GM12873 (cell line): ENCODE results near the gene MRPS15.

Experiments used
- TF ChIP-seq, protein P1 (sequence below): IDR thresholded peaks from 2 replicates; pipeline ENCODE4 v1.5.1; 2012; ENCODE audit warnings: low read depth, mild to moderate bottlenecking, moderate library complexity, low read length, control low read depth; ENCODE audit not compliant: insufficient read depth; ENCODE audit errors: missing control alignments

The MRPS15 gene

GRCh38 chr1:36503733-36504132 lies 39.5 kb upstream of the MRPS15 start:
- TF ChIP-seq, protein P1, sequence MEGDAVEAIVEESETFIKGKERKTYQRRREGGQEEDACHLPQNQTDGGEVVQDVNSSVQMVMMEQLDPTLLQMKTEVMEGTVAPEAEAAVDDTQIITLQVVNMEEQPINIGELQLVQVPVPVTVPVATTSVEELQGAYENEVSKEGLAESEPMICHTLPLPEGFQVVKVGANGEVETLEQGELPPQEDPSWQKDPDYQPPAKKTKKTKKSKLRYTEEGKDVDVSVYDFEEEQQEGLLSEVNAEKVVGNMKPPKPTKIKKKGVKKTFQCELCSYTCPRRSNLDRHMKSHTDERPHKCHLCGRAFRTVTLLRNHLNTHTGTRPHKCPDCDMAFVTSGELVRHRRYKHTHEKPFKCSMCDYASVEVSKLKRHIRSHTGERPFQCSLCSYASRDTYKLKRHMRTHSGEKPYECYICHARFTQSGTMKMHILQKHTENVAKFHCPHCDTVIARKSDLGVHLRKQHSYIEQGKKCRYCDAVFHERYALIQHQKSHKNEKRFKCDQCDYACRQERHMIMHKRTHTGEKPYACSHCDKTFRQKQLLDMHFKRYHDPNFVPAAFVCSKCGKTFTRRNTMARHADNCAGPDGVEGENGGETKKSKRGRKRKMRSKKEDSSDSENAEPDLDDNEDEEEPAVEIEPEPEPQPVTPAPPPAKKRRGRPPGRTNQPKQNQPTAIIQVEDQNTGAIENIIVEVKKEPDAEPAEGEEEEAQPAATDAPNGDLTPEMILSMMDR = no peak

DNA sequence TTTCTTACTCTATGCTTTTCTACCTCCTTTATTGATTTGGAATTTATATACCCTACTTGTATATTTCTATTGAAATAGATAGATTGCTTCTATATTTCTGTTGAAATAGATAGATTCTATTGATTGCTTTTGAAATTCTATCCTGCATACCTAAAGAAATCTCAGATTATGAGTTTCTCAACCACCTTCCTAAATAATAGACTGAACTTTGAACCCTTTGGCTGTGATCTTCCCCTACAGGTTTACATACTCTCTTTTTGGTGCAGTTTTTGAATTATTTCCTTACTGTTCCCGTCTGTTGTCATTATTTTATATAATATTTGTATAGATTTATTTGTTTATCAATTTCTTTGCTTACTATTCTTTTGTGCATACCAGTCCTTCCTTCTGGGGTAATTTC lies 39.0 kb upstream of the MRPS15 start:
- TF ChIP-seq, protein P1 = no peak

GRCh38 chr1:36502616-36503015 lies 38.4 kb upstream of the MRPS15 start:
- TF ChIP-seq, protein P1 = no peak

DNA sequence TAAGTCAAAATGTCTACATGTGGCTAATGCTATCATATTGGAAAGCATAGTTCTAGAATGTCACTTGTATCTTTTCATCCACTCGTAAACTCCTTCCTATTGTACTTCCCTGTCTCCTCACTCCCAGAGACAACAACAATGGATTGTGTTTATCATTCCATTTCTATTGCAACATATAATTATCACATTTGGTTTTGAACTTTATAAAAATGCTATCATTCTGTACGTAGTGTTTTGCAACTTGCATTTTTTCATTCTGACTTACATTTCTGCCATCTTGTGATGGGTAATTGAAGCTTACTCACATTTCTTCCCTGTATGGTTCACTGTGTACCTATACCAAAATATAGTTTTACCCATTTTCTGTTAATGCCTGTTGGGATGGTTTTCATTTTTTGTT lies 33.0 kb upstream of the MRPS15 start:
- TF ChIP-seq, protein P1 = no peak

DNA sequence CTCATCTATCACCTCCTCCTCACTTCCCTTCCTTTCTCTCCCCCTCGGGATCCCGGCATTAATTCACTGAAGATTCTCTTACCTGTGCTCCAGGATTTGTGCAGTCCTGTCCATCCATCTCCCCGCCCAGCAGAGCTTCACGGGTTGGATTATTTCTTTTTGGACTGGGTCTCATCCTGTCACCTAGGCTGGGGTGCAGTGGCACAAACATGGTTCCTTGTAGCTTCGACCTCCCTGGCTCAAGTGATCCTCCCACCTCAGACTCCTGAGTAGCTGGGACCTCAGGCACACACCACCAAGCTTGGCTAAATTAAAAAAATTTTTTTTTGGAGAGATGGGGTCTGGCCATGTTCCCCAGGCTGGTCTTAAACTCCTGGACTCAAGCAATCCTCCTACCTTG lies 30.8 kb upstream of the MRPS15 start:
- TF ChIP-seq, protein P1 = no peak

DNA sequence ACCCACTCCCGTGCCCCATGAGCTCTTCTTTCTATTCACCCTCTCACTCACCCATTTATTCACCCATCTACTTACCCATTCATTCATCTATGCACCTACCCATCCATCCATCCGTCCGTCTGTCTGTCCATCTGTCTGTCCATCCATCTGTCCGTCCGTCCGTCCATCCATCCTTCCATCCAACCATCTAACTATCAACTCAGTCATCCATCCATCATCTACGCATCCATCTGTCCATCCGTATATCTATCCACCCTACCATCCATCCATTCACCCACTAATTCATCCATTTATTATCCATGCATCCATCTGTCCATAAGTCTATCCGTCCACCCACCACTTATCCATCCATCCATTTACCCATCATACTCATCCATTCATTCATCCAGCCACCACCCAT lies 29.3 kb upstream of the MRPS15 start:
- TF ChIP-seq, protein P1 = no peak

GRCh38 chr1:36492491-36492890 lies 28.3 kb upstream of the MRPS15 start:
- TF ChIP-seq, protein P1 = no peak
